Measurements from ENCODE around the gene DCT.

DCT gene

GRCh38 chr13:94408314-94409036, 71.0 kb downstream of the DCT start:
- no peak for FAIRE-seq

GRCh38 chr13:94400874-94401273, 78.6 kb downstream of the DCT start:
- no peak for FAIRE-seq
- no peak for DNase-seq (ENCODE audit: insufficient read length, low spot score)

More at GRCh38 chr13:94408314-94409036, 71.0 kb downstream of the DCT start:
- no peak for DNase-seq (ENCODE audit: insufficient read length, low spot score)

- FAIRE-seq (no peak), DNase-seq (ENCODE audit: insufficient read length, low spot score) (no peak)
Observed at GRCh38 chr13:94399812-94400211, 79.7 kb downstream of the DCT start.

GRCh38 chr13:94395860-94396259, 83.6 kb downstream of the DCT start:
- DNase-seq (ENCODE audit: insufficient read length, low spot score) (no peak), FAIRE-seq (no peak)

GRCh38 chr13:94394723-94395122, 84.8 kb downstream of the DCT start:
- no peak for FAIRE-seq
- no peak for DNase-seq (ENCODE audit: insufficient read length, low spot score)

- DNase-seq (ENCODE audit: insufficient read length, low spot score) (no peak), FAIRE-seq (no peak)
Observed at GRCh38 chr13:94390881-94391280, 88.6 kb downstream of the DCT start.

- DNase-seq (ENCODE audit: insufficient read length, low spot score), result peak; percentile 8
- FAIRE-seq, result no peak
Observed at GRCh38 chr13:94389604-94390351, 89.7 kb downstream of the DCT start.

- FAIRE-seq, result no peak
Observed at GRCh38 chr13:94387047-94387446, 92.4 kb downstream of the DCT start.

More at GRCh38 chr13:94387047-94387446, 92.4 kb downstream of the DCT start:
- DNase-seq (ENCODE audit: insufficient read length, low spot score), result no peak
